SKM-1 treated with dmso at 0.1 percent for 144 hours (cell line): ENCODE measurements around the gene GSAP.

Experiments used
- DNase-seq: peaks from one replicate; lab custom pipeline; 2025; ENCODE audit not compliant: unreplicated experiment; lab: John Stamatoyannopoulos, UW

Gene GSAP

DNA sequence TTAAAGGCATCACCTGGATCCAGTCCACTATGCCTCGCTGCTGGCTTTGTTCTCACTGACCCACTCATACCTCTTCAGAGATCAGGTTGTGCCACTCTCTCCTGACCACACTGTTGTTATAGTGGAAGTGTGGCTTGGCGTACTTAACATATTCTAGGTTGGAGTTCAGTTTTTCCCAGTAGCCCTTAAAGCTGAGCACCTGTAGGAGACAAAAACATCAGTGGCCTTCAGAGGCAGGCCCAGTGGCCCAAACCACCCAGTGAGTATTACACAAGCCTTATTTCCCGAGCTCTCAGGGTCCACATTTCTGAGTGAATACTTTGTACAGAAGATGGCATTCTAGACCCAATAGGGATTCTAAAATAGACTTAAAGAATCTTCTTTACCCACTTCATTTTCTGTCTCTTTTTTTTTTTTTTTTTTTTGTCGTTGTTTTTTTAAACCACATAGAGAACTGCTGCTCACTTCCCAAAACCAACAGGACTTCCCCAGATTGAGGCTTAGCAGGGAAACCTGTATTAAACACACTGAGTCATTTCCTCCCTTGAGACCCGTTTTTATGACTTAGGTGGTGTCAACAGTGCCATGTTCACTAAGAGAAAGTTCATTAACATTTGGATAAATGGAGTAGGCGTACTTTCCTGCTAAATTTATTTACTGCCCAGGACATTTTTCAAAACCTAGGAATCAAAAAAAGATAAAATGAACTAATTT, 85.8 kb downstream of the GSAP start:
- DNase-seq = peak; percentile 85

DNA sequence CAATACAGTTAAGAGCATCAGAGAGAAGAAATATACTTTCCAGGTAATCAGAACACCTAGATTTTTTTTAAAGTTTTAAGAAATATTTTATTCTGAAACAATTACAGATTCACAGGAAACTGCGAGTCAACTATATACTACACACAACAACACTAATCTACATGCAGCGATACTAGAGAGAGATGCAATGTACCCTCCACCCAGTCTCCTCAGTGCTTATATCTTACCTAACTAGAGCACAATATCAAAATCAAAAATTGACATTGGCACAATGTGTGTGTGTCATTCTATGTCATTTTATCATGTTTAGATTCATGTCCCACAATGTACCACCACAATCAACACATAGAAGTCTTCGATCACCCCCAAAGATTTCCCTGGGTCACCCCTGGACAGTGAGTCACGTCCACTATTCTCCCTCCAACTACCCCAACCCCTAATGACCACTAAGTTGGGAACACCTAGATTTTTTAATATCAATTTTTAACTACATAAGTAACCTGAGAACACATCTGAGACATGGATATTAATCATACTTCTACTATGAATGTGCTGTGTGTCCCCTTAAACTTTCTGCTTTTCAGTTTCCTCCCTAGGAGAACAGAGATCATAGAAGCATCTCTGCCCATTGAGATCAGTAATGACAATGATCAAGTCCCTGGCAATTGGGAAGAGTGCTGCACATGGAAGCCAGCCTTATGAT, 86.5 kb downstream of the GSAP start:
- no peak for DNase-seq

GRCh38 chr7:77328669-77329068, 87.5 kb downstream of the GSAP start:
- no peak for DNase-seq

DNA sequence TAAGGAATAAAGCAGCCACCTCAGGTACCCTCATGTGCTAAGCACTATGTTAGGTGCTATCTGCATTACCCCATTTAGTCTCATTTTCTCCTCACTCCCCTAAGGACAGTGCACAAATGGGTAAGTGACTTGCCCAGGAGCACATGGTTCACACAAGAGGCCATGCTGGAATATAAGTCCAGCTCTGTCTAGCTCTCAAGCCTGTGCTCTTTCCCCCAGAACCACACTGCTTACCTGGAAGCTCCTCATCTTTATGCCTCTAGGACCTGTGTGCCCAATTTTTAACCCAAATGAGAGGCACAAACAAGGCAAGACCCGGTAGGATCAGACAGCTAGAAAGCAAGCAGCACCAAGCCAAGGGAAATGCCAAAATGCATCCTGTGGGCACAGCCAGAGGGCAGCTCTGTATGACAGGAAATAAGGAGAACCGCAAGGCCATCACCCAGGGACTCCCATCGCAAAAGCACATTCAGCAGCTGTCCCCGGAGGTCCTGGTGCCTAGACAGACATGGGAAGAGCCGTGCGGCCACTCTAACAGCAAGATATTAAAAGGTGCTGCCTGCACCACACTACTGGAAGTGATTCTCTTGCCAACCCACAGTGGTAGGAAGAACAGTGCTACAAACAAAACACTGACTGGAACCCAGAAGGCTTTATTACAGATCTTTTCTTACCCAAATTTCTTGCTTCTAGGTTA, 88.1 kb downstream of the GSAP start:
- peak; percentile 29 for DNase-seq

DNA sequence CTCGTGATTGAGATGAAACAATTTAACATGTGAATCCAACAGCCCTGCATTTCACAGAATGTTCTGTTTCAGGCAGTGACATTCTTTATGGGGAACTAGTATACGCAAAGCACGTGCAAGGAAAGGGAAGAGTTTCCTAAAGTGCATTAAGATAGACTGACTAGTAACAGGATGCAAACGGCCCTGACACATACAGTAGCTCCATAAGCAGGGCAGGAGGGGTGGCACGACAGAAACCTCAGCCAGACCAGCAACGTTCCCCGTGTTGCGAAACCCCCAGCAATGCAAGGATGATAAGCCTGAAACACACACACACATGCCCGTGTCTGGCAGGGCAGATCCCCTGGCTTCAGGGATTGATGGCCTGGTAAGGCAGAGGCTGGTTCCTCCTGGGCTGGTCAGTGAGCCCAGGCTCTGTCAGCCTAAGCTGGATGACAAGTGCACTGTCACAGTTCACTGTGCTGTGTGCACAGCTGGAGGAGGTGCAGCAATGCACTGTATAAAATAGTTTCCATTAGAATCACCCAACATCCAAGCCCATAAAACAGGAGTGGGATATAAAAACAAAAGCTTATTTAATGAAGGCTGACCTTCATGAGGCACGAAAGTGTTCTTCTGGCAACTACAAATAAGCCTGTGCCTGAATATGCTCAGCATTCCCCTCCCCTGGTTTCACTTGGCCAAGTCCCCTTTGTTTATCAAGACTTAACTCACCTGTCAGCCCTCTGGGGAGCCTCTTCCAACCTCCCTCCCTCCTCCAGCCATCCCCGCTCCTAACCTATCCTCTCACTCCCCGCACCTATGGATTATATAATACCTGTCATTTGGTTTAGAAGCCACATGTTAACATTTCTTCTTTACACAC, 88.8 kb downstream of the GSAP start:
- DNase-seq = peak; percentile 91

GRCh38 chr7:77326131-77326530, 90.0 kb downstream of the GSAP start:
- no peak for DNase-seq

GRCh38 chr7:77321300-77321699, 94.8 kb downstream of the GSAP start:
- no peak for DNase-seq

GRCh38 chr7:77320714-77321113, 95.4 kb downstream of the GSAP start:
- no peak for DNase-seq

GRCh38 chr7:77320137-77320536, 96.0 kb downstream of the GSAP start:
- no peak for DNase-seq

GRCh38 chr7:77318019-77318418, 98.1 kb downstream of the GSAP start:
- no peak for DNase-seq

GRCh38 chr7:77316219-77316978, 99.8 kb downstream of the GSAP start:
- DNase-seq = peak; percentile 77

DNA sequence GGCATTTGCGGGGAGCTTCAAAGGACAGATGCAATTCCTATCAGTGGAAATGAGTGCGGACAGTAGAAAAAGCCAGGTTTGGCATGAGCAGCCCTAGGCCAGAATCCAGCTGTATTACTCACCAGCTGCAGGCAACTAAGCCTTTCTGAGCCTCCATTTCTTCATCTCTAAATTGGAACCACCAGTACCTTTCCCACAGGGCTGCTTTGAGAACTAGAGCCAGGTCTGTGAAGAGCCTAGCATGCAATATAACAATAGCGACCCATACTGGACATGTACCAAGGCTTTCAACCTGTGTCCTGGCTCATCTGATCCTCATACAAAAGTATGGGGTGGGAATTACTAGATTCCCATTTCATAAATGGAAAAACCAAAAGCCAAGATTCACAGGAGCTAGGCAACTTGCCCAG, 101.0 kb downstream of the GSAP start:
- no peak for DNase-seq

- no peak for DNase-seq
These were observed 102.2 kb downstream of the GSAP start for GRCh38 chr7:77313876-77314480.

GRCh38 chr7:77313085-77313484, 103.1 kb downstream of the GSAP start:
- DNase-seq = no peak

DNA sequence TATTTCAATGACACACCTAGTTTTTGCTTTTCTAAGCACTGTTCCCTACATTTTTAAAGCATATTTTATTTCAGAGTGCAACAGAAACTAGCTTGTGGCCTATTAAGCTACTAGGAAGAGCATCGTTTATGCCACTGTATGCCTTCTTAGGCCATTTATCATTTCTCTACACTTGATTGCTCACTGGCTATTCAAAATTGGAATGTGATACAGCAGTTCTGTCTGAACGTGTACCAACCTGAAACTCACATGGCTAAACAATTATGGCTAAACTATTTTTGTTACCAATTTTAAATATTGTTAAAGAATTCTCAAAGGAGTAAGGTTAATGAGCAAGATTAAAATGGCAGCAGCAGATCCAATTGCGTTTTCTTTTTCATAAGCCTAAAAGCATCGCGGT, 105.2 kb downstream of the GSAP start:
- DNase-seq = no peak

GRCh38 chr7:77309714-77310220, 106.4 kb downstream of the GSAP start:
- peak; percentile 10 for DNase-seq

- DNase-seq = no peak
These were observed 107.4 kb downstream of the GSAP start for GRCh38 chr7:77308792-77309191.

DNA sequence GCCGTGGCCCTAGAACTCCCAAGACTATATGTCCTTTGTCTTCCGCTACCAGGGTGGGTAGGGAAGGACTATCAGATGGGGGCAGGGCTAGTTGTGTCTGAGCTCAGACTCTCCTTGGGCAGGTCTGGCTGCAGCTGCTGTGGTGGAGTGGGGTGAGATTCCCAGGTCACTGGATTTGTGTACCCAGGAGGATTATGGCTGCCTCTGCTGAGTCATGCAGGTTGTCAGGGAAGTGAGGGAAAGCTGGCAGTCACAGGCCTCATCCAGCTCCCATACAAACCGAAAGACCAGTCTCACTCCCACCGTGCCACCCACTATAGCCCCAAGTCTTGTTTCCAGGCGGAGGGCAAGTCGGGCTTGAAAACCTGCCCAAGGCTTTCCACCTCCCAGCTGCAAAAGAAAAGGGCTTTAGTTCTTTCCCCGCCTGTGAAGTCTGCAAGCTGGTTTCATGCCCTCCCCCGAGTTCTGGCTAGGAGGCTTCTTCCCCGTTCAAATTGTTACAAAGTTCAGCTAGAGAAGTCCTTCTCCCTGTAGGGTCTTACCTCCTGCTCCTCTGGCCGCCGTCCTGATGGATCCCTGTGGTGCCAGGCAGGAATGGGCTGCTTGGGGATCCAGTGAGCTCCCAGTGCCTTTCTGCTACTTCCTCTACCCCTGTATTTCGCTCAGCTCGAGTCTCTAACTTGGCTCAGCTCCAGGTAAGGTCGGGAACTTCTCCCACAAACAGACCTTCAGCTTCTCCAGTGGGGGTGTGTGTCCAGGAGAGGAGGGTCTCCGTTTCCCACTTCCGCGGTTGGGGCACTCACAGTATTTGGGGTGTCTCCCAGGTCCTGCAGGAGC, 109.7 kb downstream of the GSAP start:
- DNase-seq = no peak

- DNase-seq = no peak
These were observed 120.6 kb downstream of the GSAP start for GRCh38 chr7:77295549-77295948.
